ENCODE measurements around the gene PODNL1.

The PODNL1 gene

DNA sequence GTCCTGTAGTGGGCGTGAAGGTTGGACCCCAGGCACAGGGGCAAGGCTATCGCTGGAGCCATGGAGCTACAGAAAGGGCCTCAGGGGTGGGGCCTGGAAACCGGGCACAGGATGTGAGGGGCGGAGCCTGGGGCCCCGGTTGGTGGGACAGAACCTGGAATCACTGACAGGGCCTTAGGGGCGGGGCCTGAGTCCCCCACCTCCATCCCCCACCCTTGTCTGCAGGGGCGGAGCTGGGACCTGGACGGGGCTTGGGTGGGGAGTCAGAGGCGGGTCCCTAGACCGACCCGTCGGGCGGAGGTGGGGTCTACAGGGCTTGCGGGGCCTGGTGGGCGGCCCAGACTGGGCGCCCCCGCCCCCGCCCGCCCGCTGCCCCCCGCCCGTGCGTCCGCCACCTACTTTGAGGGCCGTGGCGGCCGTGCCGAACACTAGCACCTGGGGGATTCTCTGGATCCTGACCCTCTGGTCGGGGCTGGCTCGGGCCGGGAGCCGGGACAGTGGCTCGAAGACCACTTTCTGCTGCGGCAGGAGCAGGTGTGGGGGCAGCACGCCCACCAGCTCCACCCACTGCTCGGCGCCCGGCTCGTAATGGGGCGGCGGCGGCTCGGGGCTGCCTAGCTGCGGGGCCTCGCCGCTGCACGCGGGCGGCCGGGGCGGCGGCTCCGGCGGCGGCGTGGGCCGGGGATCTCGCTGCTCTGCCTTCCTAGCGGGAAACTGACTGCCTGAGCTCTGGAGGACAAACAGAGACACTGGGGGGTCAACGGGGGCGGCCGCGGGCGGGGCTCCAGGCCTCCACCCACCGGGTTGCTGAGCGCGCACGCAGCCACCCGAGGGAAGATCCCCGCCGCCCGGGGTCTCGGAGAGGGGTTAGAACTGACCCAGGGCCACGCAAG, 40.4 kb upstream of the PODNL1 start:
- H4K8ac ChIP-seq (ENCODE audit: low read depth, low read length), result no peak overlapping the region
- peak overlapping the region; percentile 70 for H3K9ac ChIP-seq (ENCODE audit: low read length)
- no peaks in the 10 kb centered on the region for H3K79me1 ChIP-seq (ENCODE audit: low read length)
- peak overlapping the region; percentile 91 for H3K4ac ChIP-seq (ENCODE audit: low read depth, low read length)
- H4K5ac ChIP-seq (ENCODE audit: low read length), result no peak overlapping the region
- no CpG with 5 or more reads among the region's 74 CpGs for WGBS (ENCODE audit: extremely low coverage, insufficient coverage, low lambda C conversion rate)
- peak overlapping the region; percentile 23 for H3K4me3 ChIP-seq (ENCODE audit: low read length)
- H3K18ac ChIP-seq (ENCODE audit: low read length), result peak overlapping the region; percentile 82
- H3K56ac ChIP-seq (ENCODE audit: low read length), result peak overlapping the region; percentile 87
- H3K27me3 ChIP-seq (ENCODE audit: insufficient read depth, low read length, poor library complexity), result no peaks in the 10 kb centered on the region
- no peaks in the 10 kb centered on the region for H3K36me3 ChIP-seq (ENCODE audit: control insufficient read depth, insufficient read depth, low read length)
- peaks cover 3% of the 10 kb centered on the region for H3K4me1 ChIP-seq (ENCODE audit: control insufficient read depth, low read depth, low read length)
- H3K23ac ChIP-seq (ENCODE audit: low read length), result no peak overlapping the region
- peak overlapping the region; percentile 80 for H3K27ac ChIP-seq (ENCODE audit: low read depth, low read length)
- H2AK5ac ChIP-seq (ENCODE audit: low read length), result no peak overlapping the region
- H2BK15ac ChIP-seq (replicated peaks; ENCODE audit: low read depth), result no peak overlapping the region
- H3K4me2 ChIP-seq (ENCODE audit: low read length), result peak overlapping the region; percentile 78
- peak; percentile 98 for DNase-seq
- no peak overlapping the region for H2BK5ac ChIP-seq (ENCODE audit: low read length)
- H3K79me2 ChIP-seq (ENCODE audit: control insufficient read depth, insufficient read depth, low read length), result no peaks in the 10 kb centered on the region
- no peak overlapping the region for H2BK120ac ChIP-seq (ENCODE audit: low read depth, low read length)

DNA sequence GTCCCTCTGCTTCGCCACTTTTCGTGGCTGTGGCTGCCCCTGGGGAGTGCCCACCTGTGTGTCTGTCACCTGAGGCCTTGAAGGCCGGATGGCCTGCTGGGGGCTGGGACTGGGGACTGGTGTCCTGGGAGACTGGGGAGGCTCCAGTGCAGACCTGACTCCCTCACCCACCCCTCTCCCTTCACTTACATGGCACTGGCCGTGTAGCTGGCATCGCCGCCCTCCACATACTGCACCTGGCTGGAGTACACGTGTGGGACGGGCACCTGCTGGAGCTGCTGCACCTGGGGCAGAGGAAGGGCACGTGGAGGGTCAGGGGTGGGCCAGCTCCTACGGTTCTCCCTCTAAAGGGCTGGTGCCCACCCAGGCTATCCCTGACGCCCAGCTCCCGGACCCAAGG, 39.6 kb upstream of the PODNL1 start:
- Histone ChIP-seq H2BK15ac (replicated peaks; ENCODE audit: low read depth) (no peak overlapping the region), H3K79me2 (ENCODE audit: control insufficient read depth, insufficient read depth, low read length) (no peaks in the 10 kb centered on the region), H3K4ac (ENCODE audit: low read depth, low read length) (peak overlapping the region; percentile 17), H2AK5ac (ENCODE audit: low read length) (peak overlapping the region; percentile 82), H3K4me2 (ENCODE audit: low read length) (no peak overlapping the region), H2BK5ac (ENCODE audit: low read length) (peak overlapping the region; percentile 45), H3K36me3 (ENCODE audit: control insufficient read depth, insufficient read depth, low read length) (no peaks in the 10 kb centered on the region), H3K4me3 (ENCODE audit: low read length) (no peak overlapping the region), H3K56ac (ENCODE audit: low read length) (peak overlapping the region; percentile 73), H3K27ac (ENCODE audit: low read depth, low read length) (peak overlapping the region; percentile 21), H3K23ac (ENCODE audit: low read length) (no peak overlapping the region), H3K79me1 (ENCODE audit: low read length) (no peaks in the 10 kb centered on the region), H2BK120ac (ENCODE audit: low read depth, low read length) (no peak overlapping the region), H3K27me3 (ENCODE audit: insufficient read depth, low read length, poor library complexity) (no peaks in the 10 kb centered on the region), H3K9ac (ENCODE audit: low read length) (peak overlapping the region; percentile 66), H4K5ac (ENCODE audit: low read length) (no peak overlapping the region), H3K18ac (ENCODE audit: low read length) (peak overlapping the region; percentile 3), H4K8ac (ENCODE audit: low read depth, low read length) (no peak overlapping the region), H3K4me1 (ENCODE audit: control insufficient read depth, low read depth, low read length) (peaks cover 3% of the 10 kb centered on the region)
- DNase-seq, result no peak
- WGBS (ENCODE audit: extremely low coverage, insufficient coverage, low lambda C conversion rate), result no CpG with 5 or more reads among the region's 12 CpGs

DNA sequence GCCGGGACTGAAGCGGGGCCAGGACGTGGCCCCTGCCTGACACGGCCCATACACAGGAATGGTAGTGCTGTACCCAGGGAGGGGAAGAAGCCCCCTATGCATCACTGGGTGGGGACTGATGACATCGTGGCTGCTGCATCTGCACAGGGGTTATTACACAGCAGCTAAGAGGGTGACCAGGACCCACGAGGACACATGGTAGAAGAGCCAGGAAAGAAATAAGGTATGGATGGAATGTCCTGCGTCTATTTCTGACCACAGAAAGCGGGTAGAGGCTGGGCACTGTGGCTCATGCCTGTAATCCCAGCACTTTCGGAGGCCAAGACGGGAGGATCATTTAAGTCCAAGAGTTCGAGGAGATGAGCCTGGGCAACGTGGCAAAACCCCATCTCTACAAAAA, 38.2 kb upstream of the PODNL1 start:
- Histone ChIP-seq H2BK120ac (ENCODE audit: low read depth, low read length) (no peak overlapping the region), H3K9ac (ENCODE audit: low read length) (no peak overlapping the region), H3K27ac (ENCODE audit: low read depth, low read length) (no peak overlapping the region), H3K23ac (ENCODE audit: low read length) (no peak overlapping the region), H4K5ac (ENCODE audit: low read length) (no peak overlapping the region), H3K36me3 (ENCODE audit: control insufficient read depth, insufficient read depth, low read length) (no peaks in the 10 kb centered on the region), H3K4me2 (ENCODE audit: low read length) (no peak overlapping the region), H4K8ac (ENCODE audit: low read depth, low read length) (no peak overlapping the region), H3K79me1 (ENCODE audit: low read length) (no peaks in the 10 kb centered on the region), H3K27me3 (ENCODE audit: insufficient read depth, low read length, poor library complexity) (no peaks in the 10 kb centered on the region), H2AK5ac (ENCODE audit: low read length) (no peak overlapping the region), H2BK5ac (ENCODE audit: low read length) (no peak overlapping the region), H3K4me3 (ENCODE audit: low read length) (no peak overlapping the region), H3K4me1 (ENCODE audit: control insufficient read depth, low read depth, low read length) (peaks cover 3% of the 10 kb centered on the region), H3K4ac (ENCODE audit: low read depth, low read length) (no peak overlapping the region), H3K79me2 (ENCODE audit: control insufficient read depth, insufficient read depth, low read length) (no peaks in the 10 kb centered on the region), H2BK15ac (replicated peaks; ENCODE audit: low read depth) (no peak overlapping the region), H3K18ac (ENCODE audit: low read length) (no peak overlapping the region), H3K56ac (ENCODE audit: low read length) (no peak overlapping the region)
- no peak for DNase-seq
- no CpG with 5 or more reads among the region's 12 CpGs for WGBS (ENCODE audit: extremely low coverage, insufficient coverage, low lambda C conversion rate)

DNA sequence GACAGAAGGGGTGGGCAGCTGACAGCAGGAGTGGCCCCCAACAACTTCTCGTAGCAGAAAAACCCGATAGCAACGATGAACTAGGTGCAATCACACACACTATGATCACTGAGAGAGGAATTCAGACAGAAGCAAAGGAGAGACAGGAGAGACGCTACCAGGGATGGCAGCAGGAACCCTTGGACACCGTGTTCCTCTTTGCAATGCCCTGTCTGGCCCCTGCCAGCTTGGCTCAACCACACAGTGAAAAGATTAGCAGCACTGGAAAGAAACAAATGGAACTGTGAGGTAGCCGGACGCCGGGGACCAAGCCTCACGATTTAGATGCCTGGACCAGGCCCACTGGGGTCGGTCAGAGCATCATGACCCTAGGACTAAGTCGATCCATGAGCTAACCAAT, 37.7 kb upstream of the PODNL1 start:
- WGBS (ENCODE audit: extremely low coverage, insufficient coverage, low lambda C conversion rate), result no CpG with 5 or more reads among the region's 11 CpGs
- DNase-seq, result no peak
- no peaks in the 10 kb centered on the region for H3K79me2 ChIP-seq (ENCODE audit: control insufficient read depth, insufficient read depth, low read length)
- H3K27me3 ChIP-seq (ENCODE audit: insufficient read depth, low read length, poor library complexity), result no peaks in the 10 kb centered on the region
- no peak overlapping the region for H2AK5ac ChIP-seq (ENCODE audit: low read length)
- H3K4me1 ChIP-seq (ENCODE audit: control insufficient read depth, low read depth, low read length), result peaks cover 3% of the 10 kb centered on the region
- H4K5ac ChIP-seq (ENCODE audit: low read length), result no peak overlapping the region
- no peak overlapping the region for H2BK15ac ChIP-seq (replicated peaks; ENCODE audit: low read depth)
- H3K56ac ChIP-seq (ENCODE audit: low read length), result no peak overlapping the region
- no peak overlapping the region for H2BK5ac ChIP-seq (ENCODE audit: low read length)
- no peak overlapping the region for H3K4me3 ChIP-seq (ENCODE audit: low read length)
- H3K4me2 ChIP-seq (ENCODE audit: low read length), result no peak overlapping the region
- no peak overlapping the region for H4K8ac ChIP-seq (ENCODE audit: low read depth, low read length)
- no peaks in the 10 kb centered on the region for H3K79me1 ChIP-seq (ENCODE audit: low read length)
- no peak overlapping the region for H3K23ac ChIP-seq (ENCODE audit: low read length)
- no peaks in the 10 kb centered on the region for H3K36me3 ChIP-seq (ENCODE audit: control insufficient read depth, insufficient read depth, low read length)
- no peak overlapping the region for H3K4ac ChIP-seq (ENCODE audit: low read depth, low read length)
- H3K18ac ChIP-seq (ENCODE audit: low read length), result no peak overlapping the region
- H3K27ac ChIP-seq (ENCODE audit: low read depth, low read length), result no peak overlapping the region
- H2BK120ac ChIP-seq (ENCODE audit: low read depth, low read length), result no peak overlapping the region
- H3K9ac ChIP-seq (ENCODE audit: low read length), result no peak overlapping the region

DNA sequence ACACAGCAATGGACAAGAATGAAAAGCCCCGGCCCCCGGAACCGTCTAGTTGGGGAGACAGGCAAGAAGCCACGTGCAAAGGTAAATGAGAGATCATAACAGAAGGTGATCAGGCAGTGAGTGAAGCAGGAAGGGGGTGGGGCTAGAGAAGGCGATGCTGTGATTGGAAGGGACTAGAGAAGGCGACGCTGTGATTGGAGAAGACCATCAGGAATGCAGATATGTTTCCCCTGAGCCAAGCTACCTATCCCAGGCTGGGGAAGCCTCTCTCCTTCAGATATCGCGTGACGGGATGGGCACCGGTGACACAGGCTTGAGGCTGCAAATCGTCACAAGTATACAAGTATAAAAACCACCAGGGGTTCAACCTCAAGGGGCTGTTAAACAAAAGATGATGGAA, 35.9 kb upstream of the PODNL1 start:
- Histone ChIP-seq H4K8ac (ENCODE audit: low read depth, low read length) (no peak overlapping the region), H3K4me1 (ENCODE audit: control insufficient read depth, low read depth, low read length) (peaks cover 3% of the 10 kb centered on the region), H3K27me3 (ENCODE audit: insufficient read depth, low read length, poor library complexity) (no peaks in the 10 kb centered on the region), H3K79me1 (ENCODE audit: low read length) (no peaks in the 10 kb centered on the region), H3K18ac (ENCODE audit: low read length) (no peak overlapping the region), H3K56ac (ENCODE audit: low read length) (peak overlapping the region; percentile 49), H2AK5ac (ENCODE audit: low read length) (no peak overlapping the region), H3K36me3 (ENCODE audit: control insufficient read depth, insufficient read depth, low read length) (peaks cover 1% of the 10 kb centered on the region), H2BK120ac (ENCODE audit: low read depth, low read length) (no peak overlapping the region), H3K4me2 (ENCODE audit: low read length) (no peak overlapping the region), H2BK5ac (ENCODE audit: low read length) (no peak overlapping the region), H3K4ac (ENCODE audit: low read depth, low read length) (no peak overlapping the region), H3K9ac (ENCODE audit: low read length) (no peak overlapping the region), H3K23ac (ENCODE audit: low read length) (no peak overlapping the region), H3K4me3 (ENCODE audit: low read length) (no peak overlapping the region), H2BK15ac (replicated peaks; ENCODE audit: low read depth) (no peak overlapping the region), H3K27ac (ENCODE audit: low read depth, low read length) (no peak overlapping the region), H4K5ac (ENCODE audit: low read length) (no peak overlapping the region), H3K79me2 (ENCODE audit: control insufficient read depth, insufficient read depth, low read length) (no peaks in the 10 kb centered on the region)
- no CpG with 5 or more reads among the region's 12 CpGs for WGBS (ENCODE audit: extremely low coverage, insufficient coverage, low lambda C conversion rate)
- DNase-seq, result peak; percentile 96
